ENCODE results near the gene IQCM.

DNA sequence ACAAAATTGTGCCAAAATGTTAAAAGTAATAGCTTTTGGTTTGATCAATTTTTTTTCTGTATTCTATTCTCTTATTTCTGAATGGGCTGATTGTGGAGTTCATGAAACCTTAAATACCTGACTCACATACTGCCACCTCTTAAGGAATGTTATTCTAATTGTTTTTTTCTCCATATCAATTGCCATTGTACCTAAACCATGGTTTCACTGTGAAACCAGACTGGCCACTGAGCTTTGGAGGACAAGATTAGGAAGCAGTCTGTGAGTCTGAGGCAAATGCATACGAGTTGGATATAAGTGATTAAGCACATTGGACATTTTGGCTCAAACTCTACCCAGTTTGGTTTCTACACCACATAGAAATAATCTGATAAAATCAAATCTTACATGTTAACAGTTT is 184.0 kb downstream of the IQCM start:
- TF ChIP-seq, protein P1, sequence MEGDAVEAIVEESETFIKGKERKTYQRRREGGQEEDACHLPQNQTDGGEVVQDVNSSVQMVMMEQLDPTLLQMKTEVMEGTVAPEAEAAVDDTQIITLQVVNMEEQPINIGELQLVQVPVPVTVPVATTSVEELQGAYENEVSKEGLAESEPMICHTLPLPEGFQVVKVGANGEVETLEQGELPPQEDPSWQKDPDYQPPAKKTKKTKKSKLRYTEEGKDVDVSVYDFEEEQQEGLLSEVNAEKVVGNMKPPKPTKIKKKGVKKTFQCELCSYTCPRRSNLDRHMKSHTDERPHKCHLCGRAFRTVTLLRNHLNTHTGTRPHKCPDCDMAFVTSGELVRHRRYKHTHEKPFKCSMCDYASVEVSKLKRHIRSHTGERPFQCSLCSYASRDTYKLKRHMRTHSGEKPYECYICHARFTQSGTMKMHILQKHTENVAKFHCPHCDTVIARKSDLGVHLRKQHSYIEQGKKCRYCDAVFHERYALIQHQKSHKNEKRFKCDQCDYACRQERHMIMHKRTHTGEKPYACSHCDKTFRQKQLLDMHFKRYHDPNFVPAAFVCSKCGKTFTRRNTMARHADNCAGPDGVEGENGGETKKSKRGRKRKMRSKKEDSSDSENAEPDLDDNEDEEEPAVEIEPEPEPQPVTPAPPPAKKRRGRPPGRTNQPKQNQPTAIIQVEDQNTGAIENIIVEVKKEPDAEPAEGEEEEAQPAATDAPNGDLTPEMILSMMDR (conservative IDR thresholded peaks at IDR 0.05; ENCODE audit: low read length) = no peak
- TF ChIP-seq EZH2phosphoT487 (IDR thresholded peaks at IDR 0.05; ENCODE audit: borderline replicate concordance, low read depth, low read length) = no peak
